Activated naive CD8-positive, alpha-beta T cell treated with anti-CD3 and anti-CD28 coated beads, Interleukin-2, amount 10 ng/mL, durations not matched to agents 7 days and 5 days (primary cell): ENCODE data around the gene PDPN. TPM values are rescaled to one million over a fixed set of nuclear protein-coding genes. Genes with fewer than 3 reads are reported as not detected.

Experiments
- ATAC-seq: fragments of 150-1000 bp; cut with Tn5 transposase; one replicate; pipeline ENCODE4 v1.10.0; 2021; ENCODE audit warnings: low read depth, moderate library complexity
- POLR2A ChIA-PET: fragments of 350-600 bp; sonication (Branson Sonifier 250); formaldehyde crosslinking; loops from one replicate; lab custom pipeline; 2021; ENCODE audit warnings: antibody characterized with exemption; lab: Charles Lee
- DNase-seq: peaks from one replicate; pipeline ENCODE4 v3.0.0; 2021
- H3K27ac Mint-ChIP-seq: one replicate; pipeline ENCODE4 v1.8.0; 2022; ENCODE audit warnings: mild to moderate bottlenecking, mixed read lengths
- H3K27me3 Mint-ChIP-seq: one replicate; pipeline ENCODE4 v1.8.0; 2022; ENCODE audit warnings: mild to moderate bottlenecking, moderate library complexity, mixed read lengths
- H3K36me3 Mint-ChIP-seq: one replicate; pipeline ENCODE4 v1.8.0; 2021; ENCODE audit warnings: mild to moderate bottlenecking, mixed read lengths
- H3K4me1 Mint-ChIP-seq: one replicate; pipeline ENCODE4 v1.8.0; 2021; ENCODE audit warnings: mixed read lengths
- H3K4me3 Mint-ChIP-seq: one replicate; pipeline ENCODE4 v1.8.0; 2022; ENCODE audit warnings: mild to moderate bottlenecking, moderate library complexity, mixed read lengths
- H3K9me3 Mint-ChIP-seq: one replicate; pipeline ENCODE4 v1.8.0; 2021; ENCODE audit warnings: mixed read lengths
- total RNA-seq, 2 experiments: library from RNA; stranded (reverse); gene quantifications; one replicate each; pipeline ENCODE4 v1.2.3, GENCODE V29; 2021

Gene PDPN
- total RNA-seq, 2 experiments from 2014 or later, result not detected

DNA sequence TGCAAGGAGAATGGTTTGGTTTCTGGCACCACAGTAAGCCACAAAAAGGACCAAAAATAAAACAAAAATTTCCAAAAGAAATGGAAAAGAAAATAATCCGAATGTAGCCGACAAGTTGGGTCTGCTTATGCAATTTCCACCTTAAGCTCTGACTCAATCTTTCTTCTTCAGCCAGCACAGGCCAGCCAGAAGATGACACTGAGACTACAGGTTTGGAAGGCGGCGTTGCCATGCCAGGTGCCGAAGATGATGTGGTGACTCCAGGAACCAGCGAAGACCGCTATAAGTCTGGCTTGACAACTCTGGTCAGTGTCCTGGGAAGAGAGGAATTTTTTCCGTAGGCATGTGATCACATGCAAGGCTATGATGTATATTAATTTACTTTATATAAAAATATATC, 23.4 kb downstream of the PDPN start:
- Mint-ChIP-seq H3K4me3 (no peak overlapping the region), H3K27ac (no peak overlapping the region), H3K36me3 (no peaks in the 10 kb centered on the region), H3K9me3 (peaks cover 1% of the 10 kb centered on the region), H3K4me1 (no peaks in the 10 kb centered on the region), H3K27me3 (peaks cover 10% of the 10 kb centered on the region)
- no peak for ATAC-seq
- DNase-seq, result no peak
- POLR2A ChIA-PET, result no interaction called here

DNA sequence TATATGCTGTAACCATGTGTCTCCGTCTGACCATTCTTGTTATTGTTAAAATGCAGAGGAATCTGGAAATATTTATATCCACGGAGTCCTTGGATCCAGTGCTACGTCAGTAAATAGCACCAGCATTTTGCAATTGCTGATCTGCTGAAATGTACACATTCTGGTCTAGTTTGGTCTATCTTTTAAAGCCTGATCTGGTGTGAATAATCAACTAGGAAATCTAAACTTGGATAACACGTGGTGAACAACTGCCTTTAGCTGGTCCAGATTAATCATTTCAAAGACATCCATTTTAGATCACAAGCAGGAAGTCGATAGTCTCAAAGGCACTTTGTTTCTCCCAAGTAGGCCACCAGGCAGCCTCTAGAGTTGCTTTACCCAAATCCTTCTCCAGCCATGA, 32.6 kb downstream of the PDPN start:
- peaks cover 6% of the 10 kb centered on the region for H3K27me3 Mint-ChIP-seq
- DNase-seq (no peak), ATAC-seq (no peak)
- no peak overlapping the region for H3K4me3 Mint-ChIP-seq
- POLR2A ChIA-PET, result no interaction called here
- H3K36me3 Mint-ChIP-seq, result no peaks in the 10 kb centered on the region
- H3K4me1 Mint-ChIP-seq, result no peaks in the 10 kb centered on the region
- no peaks in the 10 kb centered on the region for H3K9me3 Mint-ChIP-seq
- no peak overlapping the region for H3K27ac Mint-ChIP-seq

DNA sequence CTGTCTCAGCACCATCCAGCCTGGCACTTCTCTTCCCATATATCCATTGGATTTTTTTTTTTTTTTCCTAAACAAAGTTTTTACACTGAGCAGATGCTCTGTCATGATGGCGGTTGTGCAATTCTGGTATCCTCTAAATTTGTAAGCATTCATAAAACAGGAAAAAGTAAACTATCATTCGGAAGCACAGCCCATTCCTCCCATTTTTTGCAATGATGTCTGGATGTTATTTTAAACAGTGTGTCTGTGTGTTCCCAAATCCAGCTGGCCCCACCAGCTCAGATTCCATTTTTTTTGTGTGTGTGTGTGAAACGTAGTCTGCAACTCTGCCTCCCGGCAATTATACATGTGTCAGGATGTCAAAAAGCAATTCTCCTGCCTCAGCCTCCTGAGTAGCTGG, 33.5 kb downstream of the PDPN start:
- H3K27me3 Mint-ChIP-seq, result peaks cover 5% of the 10 kb centered on the region
- ATAC-seq, result no peak
- H3K27ac Mint-ChIP-seq, result no peak overlapping the region
- no peak for DNase-seq
- H3K9me3 Mint-ChIP-seq, result no peaks in the 10 kb centered on the region
- no peaks in the 10 kb centered on the region for H3K4me1 Mint-ChIP-seq
- POLR2A ChIA-PET, result no interaction called here
- no peaks in the 10 kb centered on the region for H3K36me3 Mint-ChIP-seq
- H3K4me3 Mint-ChIP-seq, result no peak overlapping the region

DNA sequence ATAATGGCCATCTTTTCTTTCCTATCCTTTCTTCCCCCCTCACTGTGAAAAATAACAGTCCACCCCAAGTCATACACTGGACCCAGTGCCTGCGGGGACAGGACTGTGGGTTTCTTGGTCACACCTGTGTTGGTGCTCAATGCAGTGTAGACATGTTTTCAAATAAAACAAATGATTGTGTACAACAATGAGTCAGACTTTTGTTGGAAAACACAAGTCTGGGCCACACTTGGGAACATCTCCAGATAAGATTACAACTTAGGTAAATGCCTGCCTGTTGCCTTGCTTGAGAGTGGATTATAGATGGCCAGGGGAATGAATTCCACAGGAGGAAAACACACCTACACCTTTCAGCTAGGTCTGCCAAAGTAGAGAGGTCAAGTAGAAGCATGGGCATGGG, 34.1 kb downstream of the PDPN start:
- Mint-ChIP-seq H3K36me3 (no peaks in the 10 kb centered on the region), H3K27me3 (peaks cover 5% of the 10 kb centered on the region)

DNA sequence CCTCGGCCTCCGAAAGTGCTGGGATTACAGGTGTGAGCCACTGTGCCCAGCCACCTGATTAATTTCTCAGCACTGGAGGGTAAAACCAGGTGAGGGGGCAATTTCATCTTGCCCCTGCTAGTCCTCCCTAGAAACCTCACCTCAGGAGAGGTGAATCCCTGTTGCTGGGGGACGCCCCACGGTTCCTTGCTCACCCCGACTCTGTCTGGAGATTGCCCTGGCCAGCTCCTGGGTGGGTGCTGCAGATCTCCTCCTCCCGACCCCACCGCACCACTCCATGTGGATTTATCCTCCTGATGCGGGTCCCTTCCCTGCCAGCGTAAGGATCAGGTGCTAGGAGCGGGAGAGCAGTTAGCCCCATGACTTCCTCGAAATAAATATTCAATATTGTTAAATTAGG, 34.9 kb downstream of the PDPN start:
- DNase-seq, result no peak
- no peak for ATAC-seq
- Mint-ChIP-seq H3K4me3 (no peak overlapping the region), H3K27ac (no peak overlapping the region), H3K36me3 (no peaks in the 10 kb centered on the region), H3K4me1 (no peaks in the 10 kb centered on the region), H3K9me3 (no peaks in the 10 kb centered on the region), H3K27me3 (peaks cover 5% of the 10 kb centered on the region)
- POLR2A ChIA-PET, result no interaction called here

More for the DNA sequence above, 34.1 kb downstream of the PDPN start:
- POLR2A ChIA-PET, result no interaction called here
- Mint-ChIP-seq H3K9me3 (no peaks in the 10 kb centered on the region), H3K4me3 (no peak overlapping the region), H3K4me1 (no peaks in the 10 kb centered on the region), H3K27ac (no peak overlapping the region)
- DNase-seq (no peak), ATAC-seq (no peak)

DNA sequence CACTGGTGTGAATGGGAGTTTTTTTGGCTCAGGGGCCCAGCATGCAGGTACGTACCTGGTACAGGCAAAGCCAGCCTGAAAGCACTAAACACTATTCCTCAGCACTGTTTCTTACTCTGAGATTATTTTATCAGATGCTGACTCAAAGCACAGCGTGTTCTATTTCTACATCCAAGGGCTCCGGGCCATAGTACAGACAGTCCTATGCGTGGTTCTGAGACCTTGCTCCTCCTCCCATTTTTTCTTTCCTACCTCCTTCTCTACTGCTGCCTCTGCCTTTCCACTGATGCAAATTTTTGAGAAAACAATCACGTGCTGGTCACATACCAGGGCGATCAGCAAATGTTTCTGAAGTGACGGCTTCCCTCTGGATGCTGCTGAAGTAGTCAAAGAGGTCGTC, 36.3 kb downstream of the PDPN start:
- no peaks in the 10 kb centered on the region for H3K9me3 Mint-ChIP-seq
- H3K27ac Mint-ChIP-seq, result no peak overlapping the region
- no peak overlapping the region for H3K4me3 Mint-ChIP-seq
- no peaks in the 10 kb centered on the region for H3K4me1 Mint-ChIP-seq
- ATAC-seq (no peak), DNase-seq (no peak)
- no peaks in the 10 kb centered on the region for H3K36me3 Mint-ChIP-seq
- H3K27me3 Mint-ChIP-seq, result peaks cover 3% of the 10 kb centered on the region
- POLR2A ChIA-PET, result no interaction called here

DNA sequence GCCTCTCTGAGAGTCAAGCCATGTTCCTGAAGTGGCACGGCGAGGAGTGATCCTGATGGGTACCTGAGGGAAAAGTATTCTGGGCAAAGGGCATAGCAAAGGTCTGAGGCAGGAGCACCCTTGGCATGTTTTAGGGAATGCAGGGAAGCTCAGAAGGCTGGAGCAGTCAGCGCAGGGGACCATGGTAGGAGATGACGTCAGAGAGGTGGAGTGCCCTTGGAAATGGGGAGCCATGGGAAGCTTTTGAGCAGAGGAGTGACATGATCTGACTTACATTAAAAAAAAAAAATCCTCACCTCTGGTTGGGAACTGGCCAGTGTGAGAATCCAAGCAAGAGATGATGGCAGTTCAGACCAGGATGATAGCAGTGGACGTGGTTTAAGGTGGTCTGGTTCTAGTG, 37.2 kb downstream of the PDPN start:
- POLR2A ChIA-PET, result no interaction called here
- Mint-ChIP-seq H3K27ac (no peak overlapping the region), H3K36me3 (no peaks in the 10 kb centered on the region), H3K9me3 (no peaks in the 10 kb centered on the region), H3K4me1 (no peaks in the 10 kb centered on the region), H3K4me3 (no peak overlapping the region), H3K27me3 (no peaks in the 10 kb centered on the region)
- DNase-seq, result no peak
- no peak for ATAC-seq

DNA sequence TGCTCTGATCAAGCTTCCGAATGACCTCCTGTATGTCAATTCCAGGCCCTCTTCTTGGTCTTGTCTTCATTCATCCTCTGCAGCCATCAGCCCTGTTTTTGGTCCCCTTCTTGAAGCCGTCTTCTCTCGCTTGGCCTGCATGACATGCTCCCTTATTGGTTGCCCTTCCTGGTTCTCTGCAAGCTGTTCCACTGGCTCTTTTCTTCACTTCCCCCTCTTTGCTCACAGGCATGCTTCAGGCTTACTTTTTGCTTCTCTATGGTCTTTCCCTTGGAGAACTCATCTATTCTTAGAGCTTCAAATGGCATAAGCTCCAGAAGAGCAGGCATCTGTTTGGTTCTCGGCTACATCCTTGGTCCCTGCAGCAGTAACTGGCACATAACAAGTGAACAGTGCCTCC, 38.8 kb downstream of the PDPN start:
- Mint-ChIP-seq H3K36me3 (no peaks in the 10 kb centered on the region), H3K27ac (no peak overlapping the region), H3K4me3 (no peak overlapping the region), H3K4me1 (no peaks in the 10 kb centered on the region), H3K27me3 (peaks cover 2% of the 10 kb centered on the region), H3K9me3 (no peaks in the 10 kb centered on the region)
- POLR2A ChIA-PET, result no interaction called here
- ATAC-seq (no peak), DNase-seq (no peak)

DNA sequence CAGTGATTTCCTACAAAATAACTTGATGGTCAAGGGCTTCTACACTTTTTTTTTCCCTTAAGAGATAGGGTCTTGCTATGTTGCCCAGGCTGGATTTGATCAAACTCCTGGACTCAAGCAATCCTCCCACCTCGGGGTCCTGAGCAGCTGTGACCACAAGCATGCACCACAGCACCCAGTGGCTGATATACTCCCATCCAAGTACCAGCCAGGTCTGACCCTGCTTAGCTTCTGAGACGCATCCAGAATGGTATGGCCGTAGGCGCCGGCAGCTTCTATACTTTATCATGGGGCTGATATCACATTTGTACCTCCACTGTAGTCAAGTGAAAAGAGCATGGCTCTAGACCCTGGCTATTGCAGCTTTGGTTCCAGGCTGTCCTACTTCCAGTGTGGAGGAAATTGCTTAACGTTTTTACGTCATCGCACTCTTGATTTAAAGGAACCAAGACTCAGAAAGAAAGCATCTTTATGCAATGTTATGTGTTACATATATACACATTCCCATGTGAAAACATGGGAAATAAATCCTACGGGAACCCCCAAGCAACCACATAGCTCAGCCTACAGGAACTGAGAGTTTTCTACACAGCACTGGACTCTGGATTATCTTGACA, 39.5 kb downstream of the PDPN start:
- Mint-ChIP-seq H3K27ac (no peak overlapping the region), H3K4me1 (no peaks in the 10 kb centered on the region), H3K27me3 (peaks cover 2% of the 10 kb centered on the region), H3K36me3 (no peaks in the 10 kb centered on the region), H3K9me3 (no peaks in the 10 kb centered on the region), H3K4me3 (no peak overlapping the region)
- DNase-seq (no peak), ATAC-seq (no peak)
- POLR2A ChIA-PET, result no interaction called here

DNA sequence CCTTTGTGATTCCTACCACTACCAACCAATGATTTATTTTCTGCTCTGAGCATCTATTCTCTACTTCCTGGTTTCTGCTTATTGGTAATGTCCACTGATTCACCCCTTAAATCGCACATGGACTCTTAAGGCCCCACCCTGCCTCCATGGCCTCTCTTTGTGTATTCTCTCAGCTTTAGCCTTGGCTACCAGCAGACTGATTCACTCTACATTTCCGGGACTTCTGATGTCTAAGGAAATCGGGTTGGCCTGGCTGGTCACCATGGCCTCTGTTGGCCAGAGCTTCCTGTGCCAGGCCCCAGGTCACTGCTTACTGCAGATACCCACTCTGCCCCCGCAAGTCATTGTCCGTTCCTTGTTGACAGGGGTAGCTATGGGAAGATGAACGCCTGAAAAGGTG, 40.9 kb downstream of the PDPN start:
- no peaks in the 10 kb centered on the region for H3K9me3 Mint-ChIP-seq
- DNase-seq (no peak), ATAC-seq (no peak)
- no peaks in the 10 kb centered on the region for H3K36me3 Mint-ChIP-seq
- no peak overlapping the region for H3K4me3 Mint-ChIP-seq
- no peak overlapping the region for H3K27ac Mint-ChIP-seq
- peaks cover 2% of the 10 kb centered on the region for H3K27me3 Mint-ChIP-seq
- POLR2A ChIA-PET, result no interaction called here
- H3K4me1 Mint-ChIP-seq, result no peaks in the 10 kb centered on the region

DNA sequence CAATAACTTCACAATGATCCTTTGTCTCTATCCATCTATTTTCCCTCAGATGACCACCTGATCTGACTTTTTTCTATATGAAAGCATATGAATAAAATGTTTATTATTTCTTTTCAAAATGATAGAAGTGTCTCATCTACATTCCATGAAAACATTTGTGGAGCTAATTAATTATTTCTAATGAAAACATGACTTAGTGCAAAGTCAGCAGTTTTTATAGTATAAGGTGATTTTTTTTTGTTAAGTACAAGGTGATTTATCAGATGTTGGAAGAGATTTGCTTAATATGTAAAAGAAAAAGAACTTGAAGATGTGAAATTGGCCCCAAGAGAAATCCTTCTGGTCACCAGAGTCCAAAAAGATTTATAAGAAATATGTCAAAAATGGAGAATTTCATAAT, 43.5 kb downstream of the PDPN start:
- DNase-seq (no peak), ATAC-seq (no peak)
- POLR2A ChIA-PET, result no interaction called here
- no peak overlapping the region for H3K4me3 Mint-ChIP-seq
- no peak overlapping the region for H3K27ac Mint-ChIP-seq
- H3K4me1 Mint-ChIP-seq, result no peaks in the 10 kb centered on the region
- no peaks in the 10 kb centered on the region for H3K36me3 Mint-ChIP-seq
- H3K27me3 Mint-ChIP-seq, result peaks cover 2% of the 10 kb centered on the region
- no peaks in the 10 kb centered on the region for H3K9me3 Mint-ChIP-seq

DNA sequence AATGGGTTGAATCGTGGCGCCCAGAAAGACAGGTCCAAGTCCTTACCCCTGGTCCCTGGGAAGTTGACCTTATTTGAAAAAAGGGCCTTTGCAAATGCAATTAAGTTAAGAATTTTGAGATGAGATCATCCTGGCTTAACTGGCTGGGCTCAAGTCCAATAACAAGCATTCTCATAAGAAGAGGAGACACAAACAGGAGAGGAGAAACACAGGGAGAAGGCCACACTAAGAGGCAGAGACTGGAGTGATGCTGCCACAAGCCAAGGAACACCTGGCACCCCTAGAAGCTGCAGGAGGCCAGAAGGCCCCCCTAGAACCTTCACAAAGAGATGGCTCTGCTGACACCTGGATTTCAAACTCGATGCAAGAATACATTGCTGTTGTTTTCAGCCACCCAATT, 44.6 kb downstream of the PDPN start:
- Mint-ChIP-seq H3K27me3 (peaks cover 2% of the 10 kb centered on the region), H3K4me1 (no peaks in the 10 kb centered on the region), H3K9me3 (peaks cover 1% of the 10 kb centered on the region), H3K27ac (no peak overlapping the region), H3K4me3 (no peak overlapping the region), H3K36me3 (no peaks in the 10 kb centered on the region)
- POLR2A ChIA-PET, result no interaction called here
- no peak for DNase-seq
- ATAC-seq, result no peak

DNA sequence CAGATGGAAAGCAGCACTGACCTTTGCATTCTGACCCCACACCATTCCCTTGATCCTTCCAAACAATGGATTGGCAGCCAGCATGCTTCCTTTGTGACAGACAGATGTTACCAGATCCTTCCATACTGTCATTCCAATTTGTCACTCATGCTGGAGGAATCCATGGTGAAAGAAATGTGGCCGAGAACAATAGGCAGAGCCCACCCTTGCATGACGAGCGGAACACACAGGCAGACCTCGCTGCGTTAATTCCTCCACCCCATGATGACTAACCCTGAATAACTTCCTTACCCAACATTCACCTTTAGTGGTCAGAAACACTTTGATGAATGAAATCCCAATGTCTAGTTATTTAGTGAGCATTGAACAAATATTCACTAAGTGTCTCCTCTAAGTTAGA, 45.1 kb downstream of the PDPN start:
- Mint-ChIP-seq H3K9me3 (peaks cover 1% of the 10 kb centered on the region), H3K4me1 (no peaks in the 10 kb centered on the region), H3K36me3 (no peaks in the 10 kb centered on the region), H3K27ac (no peak overlapping the region), H3K27me3 (peaks cover 2% of the 10 kb centered on the region), H3K4me3 (no peak overlapping the region)
- ATAC-seq (no peak), DNase-seq (no peak)
- POLR2A ChIA-PET, result no interaction called here

DNA sequence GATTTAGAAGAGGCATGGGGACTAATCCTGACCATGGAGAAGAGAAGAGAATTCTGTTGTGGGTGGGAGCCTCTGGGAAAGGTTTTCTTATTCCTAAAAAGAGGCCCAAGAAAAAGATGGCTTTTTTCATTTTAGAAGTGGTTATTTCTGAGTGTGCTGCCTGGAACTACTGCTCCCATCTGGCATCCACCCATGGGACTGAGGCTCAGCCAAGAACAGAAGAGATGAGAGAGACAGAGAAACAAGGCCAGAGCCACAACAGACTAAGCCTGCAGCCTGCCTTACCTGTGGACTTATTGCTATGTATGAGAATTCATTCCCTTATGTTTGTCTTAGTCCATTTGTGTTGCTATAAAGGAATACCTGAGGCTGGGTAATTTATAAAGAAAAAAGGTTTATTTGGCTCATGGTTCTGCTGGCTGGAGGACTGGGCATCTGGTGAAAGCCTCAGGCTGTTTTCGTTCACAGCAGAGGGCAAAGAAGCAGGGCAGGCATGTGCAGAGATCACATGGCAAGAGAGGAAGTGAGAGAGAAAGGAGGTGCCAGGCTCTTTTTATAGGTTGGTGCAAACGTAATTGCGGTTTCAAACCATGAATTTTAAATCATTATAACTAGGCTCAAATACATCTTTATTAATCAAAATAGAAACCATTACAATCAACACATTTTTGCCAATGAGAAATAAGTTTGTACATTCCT, 58.8 kb downstream of the PDPN start:
- H3K4me3 Mint-ChIP-seq, result no peak overlapping the region

More for the DNA sequence above, 58.8 kb downstream of the PDPN start:
- no peak overlapping the region for H3K27ac Mint-ChIP-seq
- peaks cover 3% of the 10 kb centered on the region for H3K27me3 Mint-ChIP-seq
- ATAC-seq, result no peak
- POLR2A ChIA-PET, result no interaction called here
- H3K4me1 Mint-ChIP-seq, result peaks cover 2% of the 10 kb centered on the region
- H3K36me3 Mint-ChIP-seq, result no peaks in the 10 kb centered on the region
- no peak for DNase-seq
- H3K9me3 Mint-ChIP-seq, result peaks cover 14% of the 10 kb centered on the region
